Limb (tissue), 2 donors: ENCODE results near the gene RETREG1.
"Not testable (repeated sequence)": the region's sequence is repeated elsewhere in the genome, so short reads cannot be mapped to it uniquely, and the experiment has no call there.

ENCODE experiments used
- DNase-seq, 2 donors: peaks; one replicate each; pipeline ENCODE4 v3.0.0-alpha.2; 2016; ENCODE audit errors: extremely low spot score in 2 of 2

Gene RETREG1, protein sequence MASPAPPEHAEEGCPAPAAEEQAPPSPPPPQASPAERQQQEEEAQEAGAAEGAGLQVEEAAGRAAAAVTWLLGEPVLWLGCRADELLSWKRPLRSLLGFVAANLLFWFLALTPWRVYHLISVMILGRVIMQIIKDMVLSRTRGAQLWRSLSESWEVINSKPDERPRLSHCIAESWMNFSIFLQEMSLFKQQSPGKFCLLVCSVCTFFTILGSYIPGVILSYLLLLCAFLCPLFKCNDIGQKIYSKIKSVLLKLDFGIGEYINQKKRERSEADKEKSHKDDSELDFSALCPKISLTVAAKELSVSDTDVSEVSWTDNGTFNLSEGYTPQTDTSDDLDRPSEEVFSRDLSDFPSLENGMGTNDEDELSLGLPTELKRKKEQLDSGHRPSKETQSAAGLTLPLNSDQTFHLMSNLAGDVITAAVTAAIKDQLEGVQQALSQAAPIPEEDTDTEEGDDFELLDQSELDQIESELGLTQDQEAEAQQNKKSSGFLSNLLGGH

DNA sequence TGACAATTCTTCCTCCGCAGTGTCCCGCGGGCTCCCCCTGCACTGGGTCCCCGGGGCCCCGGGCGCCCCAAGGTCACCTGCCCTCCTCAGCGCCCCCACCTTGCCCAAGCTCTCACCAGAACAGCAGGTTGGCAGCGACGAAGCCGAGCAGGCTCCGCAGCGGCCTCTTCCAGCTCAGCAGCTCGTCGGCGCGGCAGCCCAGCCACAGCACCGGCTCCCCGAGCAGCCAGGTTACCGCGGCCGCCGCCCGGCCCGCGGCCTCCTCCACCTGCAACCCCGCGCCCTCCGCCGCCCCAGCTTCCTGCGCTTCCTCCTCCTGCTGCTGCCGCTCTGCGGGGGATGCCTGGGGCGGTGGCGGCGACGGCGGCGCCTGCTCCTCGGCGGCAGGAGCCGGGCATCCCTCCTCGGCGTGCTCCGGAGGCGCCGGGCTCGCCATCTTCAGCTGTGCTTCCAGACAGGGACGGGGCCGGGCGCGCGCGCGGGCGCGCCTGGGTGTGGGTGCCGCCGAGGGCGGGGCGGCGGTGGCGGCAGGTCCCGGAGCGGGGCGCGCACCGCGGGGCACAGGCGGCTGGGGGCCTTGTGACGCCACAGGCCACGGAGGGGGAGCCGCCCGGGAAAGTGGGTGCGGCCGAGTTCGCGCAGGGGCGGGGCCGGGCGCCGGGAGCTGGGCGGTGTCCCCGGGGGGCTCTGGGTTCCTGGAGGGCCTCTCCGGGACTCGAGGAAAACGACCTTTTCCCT, at the start of gene RETREG1:
TSS of gene RETREG1 (minus strand) at position 462 of the 738 bp plus-strand sequence. CDS start at position 436, 26 bp downstream.
- peak in 1 of 2 donors; percentile 80 for DNase-seq

DNA sequence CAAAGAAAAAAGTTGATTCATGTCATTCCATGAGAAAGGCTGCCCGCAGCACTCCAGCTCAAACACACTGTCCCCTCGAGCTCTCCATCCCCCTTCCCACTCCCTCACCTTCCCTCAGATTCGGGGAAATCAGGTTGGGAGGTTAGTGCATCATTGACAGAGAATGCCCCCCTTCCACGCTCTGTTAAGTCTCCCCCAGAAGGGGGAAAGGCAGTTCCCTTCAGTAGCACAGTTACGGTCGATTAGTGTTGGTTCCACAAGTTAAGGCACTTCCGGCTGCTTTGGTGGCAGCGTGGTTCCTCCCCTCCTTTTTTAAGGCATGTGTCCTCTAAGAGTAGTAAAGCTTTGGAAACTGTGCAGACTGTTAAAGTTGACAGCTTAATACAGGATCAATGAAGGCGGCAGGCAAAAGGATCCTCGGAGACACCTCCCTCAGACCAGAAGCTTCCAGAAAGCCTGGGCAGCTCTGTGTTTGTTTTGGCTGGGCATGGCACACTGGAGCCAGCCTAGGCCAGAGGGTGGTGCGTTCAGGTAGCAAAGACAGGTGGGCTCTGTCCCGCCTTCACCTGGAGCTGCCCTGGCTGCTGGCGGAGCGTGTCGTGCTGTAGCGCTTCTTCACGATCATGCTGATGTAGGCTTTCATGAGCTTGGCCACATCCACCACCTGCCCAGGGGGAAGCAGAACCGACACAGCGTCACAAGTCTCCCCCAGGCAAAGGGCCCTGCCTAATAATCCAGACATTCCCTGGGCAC, 49.5 kb upstream of the RETREG1 start:
- no peak for DNase-seq

DNA sequence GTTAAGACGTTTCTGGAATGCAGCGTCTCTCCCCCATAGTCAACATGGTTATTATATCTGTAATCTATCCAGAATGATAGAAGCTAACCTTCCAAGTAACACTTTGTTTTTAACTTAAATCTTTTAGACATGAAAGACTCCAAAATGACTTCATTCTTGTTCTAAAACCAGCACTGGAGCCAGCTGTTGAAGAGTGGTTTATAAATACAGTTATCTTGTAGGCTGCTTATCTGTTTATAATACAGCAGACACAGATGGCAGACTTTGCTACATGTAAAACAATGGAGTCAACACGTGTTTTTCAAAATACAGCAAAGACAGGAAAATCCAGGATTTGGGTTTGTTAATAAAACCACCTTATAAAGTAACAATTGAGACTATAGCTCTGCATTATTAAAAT, 48.8 kb upstream of the RETREG1 start:
- DNase-seq = no peak

DNA sequence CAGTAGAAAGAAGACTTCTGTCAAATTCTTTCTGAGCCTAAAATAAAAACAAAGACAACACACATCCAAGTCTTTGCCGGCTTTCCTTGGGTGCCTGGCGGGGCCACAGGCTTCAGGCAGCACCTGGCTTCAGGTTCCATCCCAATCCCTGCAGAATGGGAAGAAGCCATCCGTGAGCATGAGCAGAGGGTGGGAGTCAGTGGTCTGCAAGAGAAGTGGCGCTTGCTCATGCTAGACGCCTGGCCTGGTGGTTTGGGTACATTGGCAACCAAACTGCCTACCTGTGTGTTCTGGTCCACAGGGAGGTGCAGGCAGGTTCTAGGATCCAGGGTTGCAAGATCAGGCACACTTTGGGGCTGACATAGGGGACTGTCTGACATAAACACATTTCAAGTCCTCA, 47.6 kb upstream of the RETREG1 start:
- DNase-seq = no peak

DNA sequence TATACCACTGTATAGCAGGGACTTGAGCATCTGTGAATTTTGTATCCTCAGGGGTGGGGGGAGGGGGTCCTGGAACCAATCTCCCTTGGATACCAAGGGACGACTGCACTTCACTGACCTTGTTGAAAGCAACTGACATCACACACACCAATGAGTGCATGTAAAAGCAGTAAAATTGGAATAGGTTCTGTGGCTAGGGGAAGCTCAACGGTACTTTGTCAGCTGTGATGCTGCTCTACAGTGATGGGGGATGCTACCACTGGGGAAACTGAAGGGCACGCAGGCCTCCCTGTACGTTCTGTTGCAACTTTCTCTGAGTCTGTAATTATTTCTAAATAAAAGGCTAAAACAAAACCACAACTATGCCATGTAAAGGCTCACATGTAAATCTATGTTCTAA, 47.0 kb upstream of the RETREG1 start:
- DNase-seq = no peak

DNA sequence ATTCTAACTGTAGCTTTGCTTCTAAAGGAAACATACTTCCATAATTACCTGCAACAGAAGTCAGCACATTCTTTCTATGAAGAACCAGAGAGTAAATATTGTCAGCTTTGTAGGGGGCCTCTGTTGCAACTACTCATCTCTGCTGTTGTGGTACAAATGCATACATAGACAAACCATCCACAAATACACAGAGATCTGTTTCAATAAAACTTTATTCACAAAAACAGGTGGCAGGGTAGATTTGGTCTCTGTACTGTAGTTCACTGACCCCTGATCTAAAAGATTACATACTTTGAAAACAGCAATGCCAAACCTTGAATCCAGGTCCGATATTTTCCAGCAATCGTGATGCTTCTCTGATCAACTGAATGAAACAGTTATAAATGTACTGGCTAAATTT, 44.9 kb upstream of the RETREG1 start:
- DNase-seq = no peak

DNA sequence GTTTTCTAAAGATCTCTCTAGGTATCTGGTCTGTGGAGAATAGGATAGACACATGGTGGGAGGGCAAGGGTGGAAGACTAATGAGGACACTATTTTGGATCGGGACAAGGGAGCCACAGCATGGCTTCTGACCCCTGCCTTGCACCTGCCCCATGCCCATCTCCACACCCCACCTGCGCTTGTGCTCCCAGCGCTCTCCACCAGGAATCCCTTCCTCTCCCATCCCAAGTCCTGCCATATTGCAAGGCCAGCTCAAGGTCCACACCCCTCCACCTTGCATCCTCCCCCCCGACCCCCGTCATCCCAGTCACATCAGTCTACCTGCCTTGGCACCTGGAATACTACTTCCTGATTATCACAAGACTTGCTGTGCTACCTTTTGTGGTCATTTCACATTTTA, 44.2 kb upstream of the RETREG1 start:
- no peak for DNase-seq

DNA sequence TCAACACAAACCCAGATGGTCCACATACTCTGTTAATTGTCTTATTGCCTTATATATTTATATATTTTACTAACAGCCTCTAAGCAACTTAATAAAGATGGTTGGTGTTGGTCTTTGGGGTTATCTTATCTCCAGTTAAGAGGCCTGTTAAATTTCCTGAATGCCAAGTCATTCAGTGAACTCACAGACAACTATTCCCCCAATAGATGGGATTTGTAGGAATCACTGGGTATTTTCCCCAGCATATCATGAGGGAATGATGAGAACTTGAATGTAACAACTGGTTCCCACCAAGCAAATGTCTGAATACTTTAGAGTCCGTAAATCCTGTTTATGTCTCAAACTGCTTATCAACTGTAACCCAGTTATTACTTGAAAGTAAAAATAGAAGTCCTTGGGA, 42.7 kb upstream of the RETREG1 start:
- DNase-seq = no peak

DNA sequence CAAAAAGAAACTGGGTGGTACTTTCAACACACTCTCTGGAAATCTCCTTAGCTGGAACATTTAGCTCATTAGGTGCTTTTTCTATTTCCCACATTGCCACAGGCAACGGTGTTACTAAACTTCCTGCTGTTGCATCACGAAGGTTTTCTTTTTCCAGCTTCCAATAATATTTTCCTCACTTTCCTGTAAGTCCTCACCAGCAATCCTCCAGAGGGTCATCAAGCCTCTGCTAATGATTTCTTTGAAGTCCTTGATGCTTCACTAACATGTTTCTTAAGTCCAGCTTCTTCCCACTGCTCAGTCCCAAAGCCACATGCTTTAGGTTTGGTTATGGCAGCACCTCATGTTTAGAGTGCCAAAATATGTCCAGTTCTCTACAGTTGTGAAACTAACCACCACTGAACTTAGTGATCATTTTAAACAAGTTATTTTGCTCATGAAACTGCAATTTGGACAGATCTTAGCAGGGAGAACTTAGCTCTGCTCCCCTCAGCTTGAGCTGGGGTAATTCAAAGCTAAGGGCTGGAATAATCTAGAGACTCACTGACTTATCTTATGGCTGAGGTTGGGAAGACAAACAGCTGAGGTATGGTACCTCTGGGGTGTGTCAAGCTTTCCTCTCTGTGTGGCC, 39.9 kb upstream of the RETREG1 start:
- peak; percentile 33 to 55 for DNase-seq

DNA sequence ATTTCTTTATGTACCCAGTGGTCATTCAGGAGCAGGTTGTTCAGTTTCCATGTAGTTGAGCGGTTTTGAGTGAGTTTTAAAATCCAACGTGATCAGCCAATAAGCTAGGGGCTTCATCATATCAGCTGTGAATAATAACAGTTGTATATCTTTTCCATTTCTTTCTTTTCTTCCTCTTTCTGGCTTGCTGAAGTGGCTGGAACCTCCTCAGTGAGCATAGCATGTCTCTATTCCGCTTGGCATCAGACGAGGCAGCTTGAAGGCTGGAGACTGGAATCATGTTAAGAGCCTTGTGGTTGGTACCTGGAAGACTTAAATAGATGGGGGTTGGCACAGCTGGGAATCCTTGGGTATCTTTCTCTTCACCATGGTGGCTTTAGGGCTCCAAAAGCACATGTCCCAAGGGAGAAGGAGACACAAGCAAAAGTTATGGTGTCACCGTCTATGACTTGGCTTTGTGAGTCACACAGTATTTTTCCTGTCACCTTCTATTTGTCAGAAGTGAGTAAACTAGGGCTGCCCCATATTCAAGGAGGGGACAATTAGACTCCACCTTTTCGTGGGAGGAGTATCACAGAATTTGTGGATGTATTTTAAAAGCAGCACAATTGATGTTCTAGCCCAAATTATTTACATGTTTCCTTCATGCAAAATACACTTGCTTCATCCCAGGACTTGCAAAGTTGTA, 38.0 kb upstream of the RETREG1 start:
- DNase-seq = no peak

DNA sequence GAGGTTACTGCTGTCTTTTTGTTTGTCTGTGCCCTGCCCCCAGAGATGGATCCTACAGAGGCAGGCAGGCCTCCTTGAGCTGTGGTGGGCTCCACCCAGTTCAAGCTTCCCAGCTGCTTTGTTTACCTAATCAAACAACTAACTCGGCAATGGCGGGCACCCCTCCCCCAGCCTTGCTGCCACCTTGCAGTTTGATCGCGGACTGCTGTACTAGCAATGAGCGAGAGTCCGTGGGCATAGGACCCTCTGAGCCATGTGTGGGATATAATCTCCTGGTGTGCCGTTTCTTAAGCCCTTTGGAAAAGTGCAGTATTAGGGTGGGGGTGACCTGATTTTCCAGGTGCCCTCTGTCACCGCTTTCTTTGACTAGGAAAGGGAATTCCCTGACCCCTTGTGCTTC, 31.9 kb upstream of the RETREG1 start:
- not testable (repeated sequence) for DNase-seq

DNA sequence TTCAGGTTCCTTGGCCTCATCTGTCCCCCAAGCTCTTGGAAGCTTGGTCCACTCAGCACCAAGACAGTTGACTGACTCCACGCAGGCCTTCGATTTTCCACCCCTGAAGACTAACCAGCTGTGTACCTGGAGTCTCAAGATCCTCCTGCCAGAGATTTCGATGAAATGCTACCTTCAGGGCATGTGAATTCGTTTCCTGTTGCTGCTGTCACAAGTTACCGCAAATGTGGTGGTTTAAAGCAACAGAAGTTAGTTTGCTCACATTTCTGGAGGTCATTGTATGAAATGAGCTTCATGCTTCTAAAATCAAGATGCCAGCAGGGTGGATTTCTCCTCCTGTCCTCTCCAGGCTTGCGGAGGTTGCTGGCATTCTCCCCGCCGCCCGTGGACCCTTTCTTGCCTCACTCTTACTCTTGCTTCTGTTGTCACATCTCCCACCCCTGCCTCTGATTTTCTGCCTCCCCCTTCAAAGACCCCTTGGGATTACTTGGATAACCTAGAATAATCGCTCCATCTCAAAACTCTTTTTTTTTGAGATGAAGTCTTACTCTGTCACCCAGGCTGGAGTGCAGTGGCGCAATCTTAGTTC, 27.6 kb upstream of the RETREG1 start:
- no peak for DNase-seq

DNA sequence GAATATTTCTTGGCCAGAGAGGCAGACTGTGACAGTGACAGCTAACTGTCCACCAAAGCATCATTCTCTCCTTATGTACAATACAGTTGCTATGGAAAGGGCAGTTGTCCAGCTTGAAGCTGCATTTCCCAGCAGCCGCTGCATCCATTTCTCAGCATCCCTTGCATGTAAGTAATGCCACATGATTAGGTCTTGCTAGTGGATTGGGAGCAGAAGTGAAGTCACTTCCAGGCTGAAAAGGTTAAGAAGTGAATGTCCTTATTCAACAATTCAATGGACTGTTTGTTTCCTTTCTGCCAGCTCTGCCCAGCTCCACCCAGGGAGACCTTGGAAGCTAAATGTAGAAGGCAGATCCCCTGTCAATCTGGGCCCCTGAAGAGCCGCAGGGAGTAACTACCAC, 26.1 kb upstream of the RETREG1 start:
- DNase-seq = no peak

DNA sequence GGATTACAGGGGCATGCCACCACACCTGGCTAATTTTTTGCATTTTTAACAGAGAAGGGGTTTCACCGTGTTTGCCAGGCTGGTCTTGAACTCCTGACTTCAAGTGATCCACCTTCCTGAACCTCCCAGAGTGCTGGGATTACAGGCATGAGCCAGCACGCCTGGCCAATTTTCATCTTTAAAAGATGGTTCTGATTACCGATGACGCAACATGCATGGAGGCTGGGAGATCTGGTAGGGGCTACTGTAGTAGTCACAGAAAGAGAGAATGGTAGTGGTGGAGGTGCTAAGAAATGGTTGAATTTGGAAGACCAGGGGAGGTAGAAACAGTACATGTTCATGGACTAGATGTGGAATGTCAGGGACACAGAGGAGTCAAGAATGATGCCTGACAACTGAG, 22.4 kb upstream of the RETREG1 start:
- no peak for DNase-seq

DNA sequence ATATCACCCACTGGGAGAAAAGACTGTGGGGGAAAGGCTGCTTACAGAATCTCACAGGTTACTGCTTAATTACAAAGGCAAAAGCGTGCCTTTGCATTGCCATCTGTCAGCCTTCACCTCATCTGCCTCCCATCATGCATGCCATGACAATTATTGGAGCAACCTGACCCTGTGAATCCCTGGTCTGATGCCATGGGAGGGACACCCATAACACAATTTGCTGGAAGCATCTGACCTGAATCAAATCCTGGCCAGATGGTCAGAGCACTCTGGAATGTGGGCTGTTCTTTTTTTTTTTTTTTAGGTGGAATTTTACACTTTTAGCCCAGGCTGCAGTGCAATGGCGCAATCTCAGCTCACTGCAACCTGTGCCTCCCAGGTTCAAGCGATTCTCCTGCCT, 11.6 kb upstream of the RETREG1 start:
- no peak for DNase-seq

DNA sequence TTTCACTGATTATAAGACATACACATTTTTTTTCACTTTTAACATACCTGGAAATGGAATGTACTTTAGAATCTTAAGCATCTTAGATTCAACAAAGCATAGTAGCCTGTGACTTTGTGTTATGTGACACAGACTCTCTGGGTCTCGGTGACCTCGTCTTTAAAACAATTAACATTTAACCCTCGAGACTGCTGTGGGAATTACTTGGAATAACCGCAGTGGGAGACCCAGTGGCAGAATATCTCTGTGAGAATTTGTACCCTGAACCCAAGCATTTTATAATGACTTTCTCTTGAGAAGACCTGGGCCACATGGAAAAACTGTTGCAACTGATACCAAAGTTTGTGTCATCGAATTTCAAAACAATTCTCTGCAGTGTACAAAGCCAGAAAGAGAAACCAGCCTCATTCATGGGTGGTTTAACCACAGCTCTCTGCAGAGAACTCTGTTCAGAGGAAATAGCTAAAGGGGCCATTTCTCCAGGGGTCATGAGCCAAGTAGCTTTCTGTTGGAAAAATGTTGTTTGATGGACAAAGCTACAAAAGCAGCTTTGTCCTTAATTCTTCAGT, 10.0 kb upstream of the RETREG1 start:
- DNase-seq = no peak

DNA sequence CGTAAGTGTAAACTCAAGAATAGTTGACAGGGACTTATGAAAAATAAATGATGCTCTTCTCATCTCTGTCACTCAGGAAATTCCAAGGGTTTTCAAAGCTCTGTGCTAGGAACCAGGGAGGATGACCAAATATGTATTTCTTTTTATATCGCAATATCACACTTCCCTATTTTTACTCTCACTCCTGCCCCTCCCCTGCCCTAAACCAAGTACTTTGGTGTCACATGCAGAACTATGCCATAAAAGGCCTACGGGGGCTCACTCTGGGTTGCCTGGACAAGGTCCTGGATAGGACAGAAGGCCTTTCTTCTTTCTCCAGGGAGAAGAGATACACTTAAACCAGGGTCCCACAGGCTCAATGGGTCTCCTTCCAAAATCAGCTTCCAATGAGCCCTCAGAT, 8.3 kb upstream of the RETREG1 start:
- no peak for DNase-seq

DNA sequence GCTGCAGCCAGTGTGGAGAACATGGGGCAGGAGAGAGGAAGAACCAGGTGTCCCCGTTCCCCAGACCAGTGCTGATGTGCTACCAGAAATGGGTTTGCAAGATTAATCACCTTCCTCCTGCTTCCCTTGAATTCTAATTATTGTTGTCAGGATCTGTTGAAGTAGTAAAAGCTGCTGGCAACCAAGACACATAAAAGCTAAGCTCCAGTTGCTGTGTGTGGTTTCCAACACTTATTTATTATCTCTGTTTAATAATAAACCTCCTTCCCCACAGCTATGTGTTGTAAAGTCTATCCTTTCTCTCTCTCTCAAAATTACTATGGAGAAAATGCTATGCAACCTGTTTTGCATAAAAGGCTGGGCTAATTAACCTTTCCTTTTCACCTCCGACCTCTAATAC, 2.3 kb upstream of the RETREG1 start:
- DNase-seq = no peak

DNA sequence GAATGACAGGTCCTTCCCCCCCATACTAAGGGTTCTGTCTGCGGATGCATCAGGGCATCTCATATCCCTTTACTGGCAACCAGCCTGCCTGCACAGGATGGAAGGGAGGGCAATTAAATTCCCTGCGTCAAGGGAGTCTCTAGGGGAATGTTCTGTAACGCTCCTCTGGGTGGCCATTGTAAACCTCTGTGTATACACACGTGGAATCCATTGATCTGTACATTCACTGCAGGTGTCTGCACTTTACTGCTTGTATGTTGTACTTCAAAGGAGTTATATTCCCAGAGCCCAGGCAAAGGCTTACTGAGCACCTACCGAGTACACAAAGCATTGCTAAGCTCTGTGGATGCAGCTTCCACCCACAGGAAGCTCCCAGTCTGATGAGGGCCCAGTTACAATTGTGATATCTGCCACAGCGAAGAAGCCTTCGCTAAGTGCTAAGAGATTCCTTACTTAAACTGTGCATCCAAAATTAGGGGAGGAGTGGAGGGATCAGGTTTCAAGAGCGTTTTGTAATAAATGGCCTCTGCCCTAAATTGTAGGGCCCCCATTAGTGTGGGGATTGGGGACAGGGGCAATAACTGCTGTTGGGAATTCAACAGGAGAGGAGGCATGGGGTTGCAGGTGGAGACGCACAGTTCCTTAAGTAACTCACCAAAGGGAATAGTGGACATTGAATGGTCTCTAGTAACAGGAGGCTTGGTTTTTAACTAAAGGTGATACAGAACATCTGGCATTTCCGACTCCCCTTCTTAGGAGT, 1.5 kb upstream of the RETREG1 start:
- no peak for DNase-seq
